HEK293 (cell line): ENCODE measurements around the gene RNF121.

ENCODE experiments used
- ZBTB21 ChIP-seq: fragments of 450-650 bp; formaldehyde crosslinking; IDR thresholded peaks from 2 replicates; pipeline ENCODE4 v1.5.1; 2017; ENCODE audit warnings: missing biosample characterization, missing genetic modification characterization
- TF ChIP-seq, protein P1 (sequence below): fragments of 450-650 bp; formaldehyde crosslinking; IDR thresholded peaks from 2 replicates; pipeline ENCODE4 v1.5.1; 2016; ENCODE audit warnings: missing biosample characterization, missing genetic modification characterization, low read depth
- TF ChIP-seq, protein P2 (sequence below): fragments of 450-650 bp; formaldehyde crosslinking; IDR thresholded peaks from 2 replicates; pipeline ENCODE4 v1.5.1; 2016; ENCODE audit warnings: missing biosample characterization, missing genetic modification characterization

DNA sequence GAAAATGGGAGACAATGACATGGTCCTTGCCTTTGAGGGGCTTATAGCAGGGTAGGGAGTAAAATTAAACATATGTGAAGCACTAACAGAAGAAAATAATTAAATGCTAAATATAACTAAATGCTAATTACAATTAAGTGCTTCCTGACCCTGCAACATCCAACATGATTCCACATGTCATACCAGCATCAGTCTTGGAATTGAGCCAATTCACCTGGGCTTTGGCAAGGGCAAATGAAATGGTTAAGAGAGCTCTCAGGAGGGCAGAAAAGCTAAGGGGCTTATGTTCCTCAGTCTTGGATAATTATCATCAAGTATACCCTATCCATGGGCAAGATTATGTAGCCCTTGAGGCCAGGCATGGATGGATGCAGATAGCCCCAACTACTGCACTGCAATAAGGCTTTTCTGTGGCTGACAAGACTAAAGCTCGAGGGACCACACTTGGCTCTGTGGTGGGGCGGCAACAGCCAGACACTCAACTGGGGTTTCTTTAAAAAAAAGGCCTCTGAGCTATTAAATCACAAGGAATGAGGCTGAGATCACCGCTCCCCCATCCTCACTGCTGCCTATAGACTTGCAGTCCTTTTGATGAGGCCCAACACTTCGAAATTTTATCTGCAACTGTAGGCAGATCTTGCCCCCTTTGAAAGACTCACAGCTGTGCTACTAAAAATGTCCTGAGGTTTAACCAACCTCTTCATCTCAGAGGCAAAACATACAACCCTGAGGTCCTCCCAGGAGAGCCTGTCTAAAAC, 108.9 kb downstream of the RNF121 start:
- TF ChIP-seq, protein P1, sequence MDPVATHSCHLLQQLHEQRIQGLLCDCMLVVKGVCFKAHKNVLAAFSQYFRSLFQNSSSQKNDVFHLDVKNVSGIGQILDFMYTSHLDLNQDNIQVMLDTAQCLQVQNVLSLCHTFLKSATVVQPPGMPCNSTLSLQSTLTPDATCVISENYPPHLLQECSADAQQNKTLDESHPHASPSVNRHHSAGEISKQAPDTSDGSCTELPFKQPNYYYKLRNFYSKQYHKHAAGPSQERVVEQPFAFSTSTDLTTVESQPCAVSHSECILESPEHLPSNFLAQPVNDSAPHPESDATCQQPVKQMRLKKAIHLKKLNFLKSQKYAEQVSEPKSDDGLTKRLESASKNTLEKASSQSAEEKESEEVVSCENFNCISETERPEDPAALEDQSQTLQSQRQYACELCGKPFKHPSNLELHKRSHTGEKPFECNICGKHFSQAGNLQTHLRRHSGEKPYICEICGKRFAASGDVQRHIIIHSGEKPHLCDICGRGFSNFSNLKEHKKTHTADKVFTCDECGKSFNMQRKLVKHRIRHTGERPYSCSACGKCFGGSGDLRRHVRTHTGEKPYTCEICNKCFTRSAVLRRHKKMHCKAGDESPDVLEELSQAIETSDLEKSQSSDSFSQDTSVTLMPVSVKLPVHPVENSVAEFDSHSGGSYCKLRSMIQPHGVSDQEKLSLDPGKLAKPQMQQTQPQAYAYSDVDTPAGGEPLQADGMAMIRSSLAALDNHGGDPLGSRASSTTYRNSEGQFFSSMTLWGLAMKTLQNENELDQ (tag by site-specific recombination): no peak
- TF ChIP-seq, protein P2, sequence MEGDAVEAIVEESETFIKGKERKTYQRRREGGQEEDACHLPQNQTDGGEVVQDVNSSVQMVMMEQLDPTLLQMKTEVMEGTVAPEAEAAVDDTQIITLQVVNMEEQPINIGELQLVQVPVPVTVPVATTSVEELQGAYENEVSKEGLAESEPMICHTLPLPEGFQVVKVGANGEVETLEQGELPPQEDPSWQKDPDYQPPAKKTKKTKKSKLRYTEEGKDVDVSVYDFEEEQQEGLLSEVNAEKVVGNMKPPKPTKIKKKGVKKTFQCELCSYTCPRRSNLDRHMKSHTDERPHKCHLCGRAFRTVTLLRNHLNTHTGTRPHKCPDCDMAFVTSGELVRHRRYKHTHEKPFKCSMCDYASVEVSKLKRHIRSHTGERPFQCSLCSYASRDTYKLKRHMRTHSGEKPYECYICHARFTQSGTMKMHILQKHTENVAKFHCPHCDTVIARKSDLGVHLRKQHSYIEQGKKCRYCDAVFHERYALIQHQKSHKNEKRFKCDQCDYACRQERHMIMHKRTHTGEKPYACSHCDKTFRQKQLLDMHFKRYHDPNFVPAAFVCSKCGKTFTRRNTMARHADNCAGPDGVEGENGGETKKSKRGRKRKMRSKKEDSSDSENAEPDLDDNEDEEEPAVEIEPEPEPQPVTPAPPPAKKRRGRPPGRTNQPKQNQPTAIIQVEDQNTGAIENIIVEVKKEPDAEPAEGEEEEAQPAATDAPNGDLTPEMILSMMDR (tag by site-specific recombination): no peak
- TF ChIP-seq ZBTB21: no peak
